Nephron progenitor cell (in vitro differentiated cells): Measurements from ENCODE around the gene GPHA2.

ENCODE experiments used
- DNase-seq: peaks from one replicate; pipeline ENCODE4 v3.0.0; 2021
- H3K27ac Mint-ChIP-seq: 2 replicates; pipeline ENCODE4 v1.8.0; 2021; ENCODE audit warnings: mild to moderate bottlenecking, moderate library complexity, mixed read lengths
- H3K27me3 Mint-ChIP-seq: 2 replicates; pipeline ENCODE4 v1.8.0; 2021; ENCODE audit warnings: mild to moderate bottlenecking, low read depth, mixed read lengths; ENCODE audit not compliant: poor library complexity
- H3K36me3 Mint-ChIP-seq: 2 replicates; pipeline ENCODE4 v1.8.0; 2021; ENCODE audit warnings: low read depth, mixed read lengths
- H3K4me1 Mint-ChIP-seq: 2 replicates; pipeline ENCODE4 v1.8.0; 2021; ENCODE audit warnings: mixed read lengths
- H3K4me3 Mint-ChIP-seq: 2 replicates; pipeline ENCODE4 v1.8.0; 2021; ENCODE audit warnings: mild to moderate bottlenecking, moderate library complexity, mixed read lengths
- H3K9me3 Mint-ChIP-seq: 2 replicates; pipeline ENCODE4 v1.8.0; 2021; ENCODE audit warnings: mild to moderate bottlenecking, moderate library complexity, mixed read lengths
- CTCF ChIP-seq: fragments of 200-600 bp; sonication (generic); IDR thresholded peaks from 2 replicates; pipeline ENCODE4 v1.5.0; 2021; ENCODE audit warnings: antibody characterized with exemption

Gene GPHA2

GRCh38 chr11:64921384-64921783 is 14.3 kb downstream of the GPHA2 start:
- no peak for TF ChIP-seq CTCF
- Mint-ChIP-seq H3K9me3 (no peaks in the 10 kb centered on the region), H3K36me3 (no peaks in the 10 kb centered on the region), H3K4me1 (peaks cover 59% of the 10 kb centered on the region), H3K27me3 (peaks cover 11% of the 10 kb centered on the region), H3K4me3 (no peak overlapping the region), H3K27ac (no peak overlapping the region)
- DNase-seq: no peak

- Mint-ChIP-seq H3K27ac (peak overlapping the region; percentile 46), H3K27me3 (peaks cover 10% of the 10 kb centered on the region), H3K4me1 (peaks cover 68% of the 10 kb centered on the region), H3K4me3 (peak overlapping the region; percentile 39), H3K36me3 (no peaks in the 10 kb centered on the region), H3K9me3 (no peaks in the 10 kb centered on the region)
- DNase-seq: no peak
- TF ChIP-seq CTCF: no peak
Observed at GRCh38 chr11:64920124-64920523, 15.6 kb downstream of the GPHA2 start.

GRCh38 chr11:64919627-64920026 is 16.1 kb downstream of the GPHA2 start:
- Mint-ChIP-seq H3K27ac (peak overlapping the region; percentile 46), H3K36me3 (no peaks in the 10 kb centered on the region), H3K9me3 (no peaks in the 10 kb centered on the region), H3K27me3 (peaks cover 8% of the 10 kb centered on the region), H3K4me1 (peaks cover 68% of the 10 kb centered on the region), H3K4me3 (peak overlapping the region; percentile 39)
- no peak for TF ChIP-seq CTCF
- DNase-seq: no peak

- no peak for DNase-seq
- Mint-ChIP-seq H3K4me1 (peaks cover 59% of the 10 kb centered on the region), H3K4me3 (peak overlapping the region; percentile 91), H3K27ac (peak overlapping the region; percentile 99), H3K9me3 (no peaks in the 10 kb centered on the region), H3K36me3 (peaks cover 5% of the 10 kb centered on the region), H3K27me3 (peaks cover 4% of the 10 kb centered on the region)
- TF ChIP-seq CTCF: no peak
Observed at GRCh38 chr11:64918017-64918416, 17.7 kb downstream of the GPHA2 start.

- H3K4me1 Mint-ChIP-seq: peaks cover 56% of the 10 kb centered on the region
- H3K27ac Mint-ChIP-seq: peak overlapping the region; percentile 99
- no peak for TF ChIP-seq CTCF
- H3K9me3 Mint-ChIP-seq: no peaks in the 10 kb centered on the region
- peak overlapping the region; percentile 91 for H3K4me3 Mint-ChIP-seq
- DNase-seq: no peak
- H3K36me3 Mint-ChIP-seq: peaks cover 5% of the 10 kb centered on the region
- H3K27me3 Mint-ChIP-seq: peaks cover 4% of the 10 kb centered on the region
Observed at GRCh38 chr11:64917663-64917995, 18.1 kb downstream of the GPHA2 start.

GRCh38 chr11:64916775-64917662 is 18.7 kb downstream of the GPHA2 start, which contains the start of gene ATG2A:
TSS of gene ATG2A (minus strand) at chr11:64917209. CDS start at chr11:64917135, 74 bp downstream.
- peaks cover 4% of the 10 kb centered on the region for H3K27me3 Mint-ChIP-seq

More at GRCh38 chr11:64916775-64917662, 18.7 kb downstream of the GPHA2 start, which contains the start of gene ATG2A:
- Mint-ChIP-seq H3K27ac (peak within 1 kb of the TSS; percentile 99), H3K9me3 (no peaks in the 10 kb centered on the region), H3K36me3 (peaks cover 5% of the 10 kb centered on the region), H3K4me3 (peak within 1 kb of the TSS; percentile 91), H3K4me1 (peaks cover 56% of the 10 kb centered on the region)
- peak; percentile 99 for DNase-seq
- no peak for TF ChIP-seq CTCF
